ENCODE measurements around the gene IDH3G.

Gene IDH3G

GRCh38 chrX:153771415-153772315 lies 22.5 kb downstream of the IDH3G start:
- ChIA-PET CTCF (interaction anchor here (1.5 kb wide), 1 partner anchor 175 kb away, joined by 4 read pairs; no protein-coding TSS in a partner anchor), POLR2A (no interaction called here)
- TF ChIP-seq, protein P1, sequence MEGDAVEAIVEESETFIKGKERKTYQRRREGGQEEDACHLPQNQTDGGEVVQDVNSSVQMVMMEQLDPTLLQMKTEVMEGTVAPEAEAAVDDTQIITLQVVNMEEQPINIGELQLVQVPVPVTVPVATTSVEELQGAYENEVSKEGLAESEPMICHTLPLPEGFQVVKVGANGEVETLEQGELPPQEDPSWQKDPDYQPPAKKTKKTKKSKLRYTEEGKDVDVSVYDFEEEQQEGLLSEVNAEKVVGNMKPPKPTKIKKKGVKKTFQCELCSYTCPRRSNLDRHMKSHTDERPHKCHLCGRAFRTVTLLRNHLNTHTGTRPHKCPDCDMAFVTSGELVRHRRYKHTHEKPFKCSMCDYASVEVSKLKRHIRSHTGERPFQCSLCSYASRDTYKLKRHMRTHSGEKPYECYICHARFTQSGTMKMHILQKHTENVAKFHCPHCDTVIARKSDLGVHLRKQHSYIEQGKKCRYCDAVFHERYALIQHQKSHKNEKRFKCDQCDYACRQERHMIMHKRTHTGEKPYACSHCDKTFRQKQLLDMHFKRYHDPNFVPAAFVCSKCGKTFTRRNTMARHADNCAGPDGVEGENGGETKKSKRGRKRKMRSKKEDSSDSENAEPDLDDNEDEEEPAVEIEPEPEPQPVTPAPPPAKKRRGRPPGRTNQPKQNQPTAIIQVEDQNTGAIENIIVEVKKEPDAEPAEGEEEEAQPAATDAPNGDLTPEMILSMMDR (IDR thresholded peaks at IDR 0.05; ENCODE audit: insufficient read depth, low read length, missing control alignments), result no peak
- DNase-seq (ENCODE audit: low read depth, low spot score), result no peak
- no peak overlapping the region for H3K4me3 ChIP-seq (ENCODE audit: low read depth, low read length)

DNA sequence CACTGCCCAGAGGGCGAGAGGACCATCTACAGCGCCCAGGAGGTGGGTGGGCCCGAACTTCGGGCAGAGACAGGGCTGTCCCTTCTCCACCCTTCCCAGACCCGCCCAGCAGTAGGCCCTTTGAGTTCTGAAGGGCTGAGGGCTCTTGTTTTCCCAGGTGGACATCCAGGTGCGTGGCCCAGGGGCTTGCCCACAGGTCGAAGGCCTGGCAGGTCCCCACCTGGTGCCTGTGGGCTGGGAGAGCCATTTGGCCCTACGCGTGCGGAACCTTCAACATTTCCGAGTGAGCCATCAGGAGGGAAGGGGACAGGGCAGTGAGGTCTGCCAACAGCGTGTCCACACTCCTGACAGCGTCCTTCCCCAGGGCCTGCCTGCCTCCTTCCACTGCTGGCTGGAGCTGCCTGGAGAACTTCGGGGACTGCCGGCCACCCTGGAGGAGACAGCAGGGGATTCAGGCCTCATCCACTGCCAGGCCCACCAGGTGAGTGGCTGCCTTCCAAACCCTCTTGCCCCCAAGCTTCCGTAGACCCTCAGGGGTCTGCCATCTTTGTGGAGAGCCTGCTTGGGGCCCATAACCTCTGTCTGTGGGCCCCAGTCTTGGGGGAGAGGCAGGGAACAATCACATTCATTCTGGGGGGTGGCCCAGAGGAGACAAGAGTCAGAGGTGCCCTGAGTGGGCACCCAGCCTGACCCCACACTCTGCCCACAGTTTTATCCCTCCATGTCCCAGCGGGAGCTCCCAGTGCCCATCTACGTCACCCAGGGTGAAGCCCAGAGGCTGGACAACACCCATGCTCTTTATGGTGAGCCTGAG lies 23.4 kb downstream of the IDH3G start:
- ChIA-PET POLR2A (no interaction called here), CTCF (no interaction called here)
- no peak overlapping the region for H3K4me3 ChIP-seq (ENCODE audit: low read depth, low read length)
- DNase-seq (ENCODE audit: low read depth, low spot score), result no peak
- TF ChIP-seq, protein P1 (IDR thresholded peaks at IDR 0.05; ENCODE audit: insufficient read depth, low read length, missing control alignments), result no peak

DNA sequence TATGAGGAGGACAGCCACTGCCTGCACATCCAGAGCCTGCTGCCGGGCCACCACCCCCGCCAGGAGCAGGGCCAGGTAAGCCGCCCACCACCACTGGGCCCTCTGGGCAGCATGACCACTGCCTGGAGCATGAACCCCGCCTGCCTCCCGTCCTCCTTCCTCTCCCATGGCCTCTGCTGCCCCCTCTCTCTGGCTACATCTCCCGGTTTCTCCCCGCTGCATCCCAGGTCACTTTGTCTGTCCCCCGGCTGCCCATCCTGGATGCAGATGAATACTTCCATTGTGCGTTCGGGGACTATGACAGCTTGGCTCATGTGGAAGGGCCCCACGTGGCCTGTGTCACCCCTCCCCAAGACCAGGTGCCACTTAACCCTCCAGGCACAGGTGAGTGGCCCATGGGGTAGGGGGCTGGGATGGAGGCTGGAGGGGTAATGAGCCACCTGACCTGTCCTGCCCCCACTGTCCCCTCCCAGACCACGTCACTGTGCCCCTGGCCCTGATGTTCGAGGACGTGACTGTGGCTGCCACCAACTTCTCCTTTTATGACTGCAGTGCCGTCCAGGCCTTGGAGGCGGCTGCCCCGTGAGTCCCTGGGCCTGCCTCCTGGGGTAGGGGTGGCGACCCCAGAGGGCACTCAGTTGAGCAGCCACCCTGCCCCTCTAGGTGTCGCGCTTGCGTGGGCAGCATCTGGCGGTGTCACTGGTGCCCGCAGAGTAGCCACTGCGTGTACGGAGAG lies 24.1 kb downstream of the IDH3G start:
- DNase-seq (ENCODE audit: low read depth, low spot score), result no peak
- H3K4me3 ChIP-seq (ENCODE audit: low read depth, low read length), result no peak overlapping the region
- POLR2A ChIA-PET, result no interaction called here
- TF ChIP-seq, protein P1 (IDR thresholded peaks at IDR 0.05; ENCODE audit: insufficient read depth, low read length, missing control alignments), result no peak
- CTCF ChIA-PET, result no interaction called here

- ChIA-PET CTCF (no interaction called here), POLR2A (no interaction called here)
- TF ChIP-seq, protein P1 (IDR thresholded peaks at IDR 0.05; ENCODE audit: insufficient read depth, low read length, missing control alignments), result no peak
- DNase-seq (ENCODE audit: low read depth, low spot score), result no peak
- H3K4me3 ChIP-seq (ENCODE audit: low read depth, low read length), result no peak overlapping the region
These were observed 24.9 kb downstream of the IDH3G start for GRCh38 chrX:153769158-153769864.

DNA sequence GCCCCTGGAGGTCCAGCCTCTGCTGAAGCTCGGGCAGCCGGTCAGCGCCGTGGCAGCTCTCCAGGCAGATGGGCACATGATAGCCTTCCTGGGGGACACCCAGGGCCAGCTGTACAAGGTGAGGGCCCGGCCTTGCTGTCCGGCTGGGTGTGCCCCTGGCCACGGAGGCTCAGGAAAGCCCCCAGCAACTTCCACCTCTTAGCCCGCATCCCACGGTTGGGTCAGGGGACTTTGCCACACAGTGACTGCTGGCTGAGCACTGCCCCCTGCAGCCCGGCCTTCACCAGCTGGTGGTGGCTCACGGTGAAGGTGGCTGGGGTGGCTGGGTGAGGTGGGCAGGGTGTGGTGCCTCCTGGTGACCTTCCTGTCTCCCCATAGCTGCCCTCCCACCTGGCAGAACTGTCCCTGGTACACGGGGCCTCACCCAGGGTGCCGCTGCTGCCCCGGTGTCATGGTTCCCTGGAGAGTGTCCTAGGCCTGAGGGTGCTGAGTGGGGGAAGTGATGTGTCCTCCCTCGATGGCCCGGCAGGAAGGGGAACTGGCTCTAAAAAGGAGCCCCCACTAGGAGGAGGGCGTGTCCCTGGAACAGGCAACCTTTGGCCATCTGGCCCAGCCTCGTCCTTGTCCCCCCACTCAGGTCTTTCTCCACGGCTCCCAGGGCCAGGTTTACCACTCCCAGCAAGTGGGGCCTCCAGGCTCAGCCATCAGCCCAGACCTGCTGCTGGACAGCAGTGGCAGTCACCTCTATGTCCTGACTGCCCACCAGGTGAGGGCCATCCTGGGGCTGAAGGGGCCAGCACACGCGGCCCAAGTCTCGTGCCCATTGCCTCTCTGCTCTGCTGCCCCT lies 25.6 kb downstream of the IDH3G start:
- DNase-seq (ENCODE audit: low read depth, low spot score), result no peak
- no peak overlapping the region for H3K4me3 ChIP-seq (ENCODE audit: low read depth, low read length)
- ChIA-PET CTCF (interaction anchor here (10.0 kb wide), 1 partner anchor 180 kb away, joined by 230 read pairs; the partner anchor contains the start of gene RENBP), POLR2A (no interaction called here)
- TF ChIP-seq, protein P1 (IDR thresholded peaks at IDR 0.05; ENCODE audit: insufficient read depth, low read length, missing control alignments), result no peak
